K562 (cell line): ENCODE data around the gene TESK2. TPM values are rescaled to one million over a fixed set of nuclear protein-coding genes. Genes with fewer than 3 reads are reported as not detected.

ENCODE experiments used
- ATAC-seq: fragments of 200-7000 bp; cut with Tn5 transposase; 3 replicates; pipeline ENCODE4 v1.9.1; 2020; ENCODE audit warnings: moderate library complexity
- BruUV-seq: library from RNA; stranded (reverse); fragments of 400-500 nt; replicated peaks from 2 replicates; lab custom pipeline; 2021; lab: Mats Ljungman, UMichigan
- CTCF ChIA-PET: fragments of 300-600 bp; formaldehyde crosslinking; extraction: SDS; loops from one replicate; lab custom pipeline; 2021; ENCODE audit warnings: low intra/inter-chr PET ratio; lab: Yijun Ruan, JAX
- POLR2A ChIA-PET: fragments of 300-600, 350-650 bp; sonication (Branson Sonifier 250); formaldehyde crosslinking; extraction: SDS; loops from one replicate; lab custom pipeline; 2021; ENCODE audit warnings: antibody characterized with exemption, inconsistent platforms; lab: Yijun Ruan, JAX
- DNase-seq, 4 experiments: peaks; one replicate each; pipeline versions ENCODE4 v3.0.0 to v3.0.0-alpha.2; 2011 to 2018; ENCODE audit warnings: low spot score in 3 of 4, mixed read lengths in 3 of 4; ENCODE audit errors: extremely low read depth in 1 of 4
- FAIRE-seq: peaks from 2 replicates; lab custom pipeline; 2011; peaks lifted over from hg19 to GRCh38; lab: Jason Lieb, UNC
- H2AFZ ChIP-seq: 2 replicates; pipeline ENCODE4 v1.6.0; 2011; ENCODE audit warnings: low read depth, low read length, control low read depth, inconsistent platforms
- H3K27ac ChIP-seq: fragments of 200-600 bp; 3 replicates; pipeline ENCODE4 v1.8.0; 2011; ENCODE audit warnings: low read depth, mild to moderate bottlenecking, control low read depth, inconsistent platforms, low read length, moderate library complexity, mixed read lengths; ENCODE audit errors: extremely low read depth
- H3K27me3 ChIP-seq, 2 experiments: fragments of 300-600 bp in 1 of 2; 2 replicates in 1 of 2; 3 replicates in 1 of 2; pipeline versions ENCODE4 v1.6.0 to v1.8.0; 2011; ENCODE audit warnings: inconsistent platforms in 2 of 2, low read length in 2 of 2, mild to moderate bottlenecking in 1 of 2, mixed read lengths in 1 of 2, moderate library complexity in 1 of 2; ENCODE audit not compliant: control insufficient read depth in 2 of 2, insufficient read depth in 2 of 2
- H3K36me3 ChIP-seq: fragments of 300-600 bp; 3 replicates; pipeline ENCODE4 v1.8.0; 2011; ENCODE audit warnings: mild to moderate bottlenecking, low read length, inconsistent platforms; ENCODE audit not compliant: control insufficient read depth, insufficient read depth
- H3K4me1 ChIP-seq, 2 experiments: fragments of 200-600 bp in 1 of 2; replicated peaks in 1 of 2; 2 replicates in 1 of 2; 3 replicates in 1 of 2; pipeline versions ENCODE4 v1.5.1 to v1.8.0; 2011; ENCODE audit warnings: inconsistent platforms in 2 of 2, low read length in 2 of 2, mild to moderate bottlenecking in 1 of 2, mixed read lengths in 1 of 2, moderate library complexity in 1 of 2; ENCODE audit not compliant: control insufficient read depth in 2 of 2, insufficient read depth in 2 of 2
- H3K4me2 ChIP-seq: 2 replicates; pipeline ENCODE4 v1.6.1; 2011; ENCODE audit warnings: low read length, control low read depth, inconsistent platforms, mixed read lengths; ENCODE audit not compliant: insufficient read depth
- H3K4me3 ChIP-seq: fragments of 200-600 bp; sonication (generic), shearing (Covaris generic); 2 replicates; pipeline ENCODE4 v1.5.1; 2016; ENCODE audit warnings: control low read depth, inconsistent platforms
- H3K79me2 ChIP-seq: fragments of 200-600 bp; 3 replicates; pipeline ENCODE4 v1.8.0; 2011; ENCODE audit warnings: low read length, inconsistent platforms; ENCODE audit not compliant: control insufficient read depth, insufficient read depth
- H3K9ac ChIP-seq, 2 experiments: 2 replicates each; pipeline versions ENCODE4 v1.6.0 to v1.6.1; 2011; ENCODE audit warnings: low read depth in 2 of 2, low read length in 2 of 2, control low read depth in 1 of 2, inconsistent platforms in 1 of 2, mild to moderate bottlenecking in 1 of 2, mixed read lengths in 1 of 2; ENCODE audit not compliant: insufficient read depth in 1 of 2
- H3K9me1 ChIP-seq: one replicate; pipeline ENCODE4 v1.6.0; 2011; ENCODE audit warnings: inconsistent platforms, mild to moderate bottlenecking, low read length, moderate library complexity; ENCODE audit not compliant: control insufficient read depth, insufficient read depth
- H3K9me3 ChIP-seq: replicated peaks from 2 replicates; pipeline ENCODE4 v1.5.1; 2011; ENCODE audit warnings: low read depth, low read length, inconsistent platforms; ENCODE audit not compliant: control insufficient read depth, insufficient read depth
- H4K20me1 ChIP-seq: replicated peaks from 2 replicates; pipeline ENCODE4 v1.6.1; 2011; ENCODE audit warnings: low read length, inconsistent platforms, mixed read lengths; ENCODE audit not compliant: control insufficient read depth, insufficient read depth
- KDM5B ChIP-seq: fragments of 200-600 bp; sonication (generic); IDR thresholded peaks from 2 replicates; pipeline ENCODE4 v1.6.1; 2012; ENCODE audit warnings: low read depth, mild to moderate bottlenecking, moderate library complexity, low read length, control low read depth, inconsistent platforms; ENCODE audit not compliant: insufficient replicate concordance
- MXI1 ChIP-seq: IDR thresholded peaks from 2 replicates; pipeline ENCODE4 v1.6.1; 2011; ENCODE audit warnings: low read depth, mild to moderate bottlenecking, improper control_type of control experiment, low read length
- SIRT6 ChIP-seq: IDR thresholded peaks from one replicate; pipeline ENCODE4 v1.6.1; 2012; ENCODE audit warnings: low read depth, mild to moderate bottlenecking, control low read depth, inconsistent platforms, low read length, moderate library complexity
- SP2 ChIP-seq: IDR thresholded peaks from 2 replicates; pipeline ENCODE4 v1.6.1; 2011; ENCODE audit warnings: mild to moderate bottlenecking, low read depth, low read length, moderate library complexity; ENCODE audit not compliant: poor library complexity, severe bottlenecking; ENCODE audit errors: extremely low read depth
- SRSF7 ChIP-seq: fragments of 200-400 bp; formaldehyde crosslinking; optimal IDR thresholded peaks from 2 replicates; pipeline ENCODE3; 2017; ENCODE audit warnings: mild to moderate bottlenecking, low read depth, low read length
- ZNF583 ChIP-seq: fragments of 250-450 bp; sonication (Bioruptor Pico); IDR thresholded peaks from 2 replicates; pipeline ENCODE4 v1.4.0; 2020
- WGBS: fragments of 100-300 bp; shearing (Covaris generic); methylation state at CpG from one replicate; pipeline ENCODE4 v1.1.6; 2016; ENCODE audit warnings: low coverage, mixed read lengths; ENCODE audit not compliant: insufficient coverage; ENCODE audit errors: missing lambda C conversion rate; 5-methylcytosine and 5-hydroxymethylcytosine counted together
- in situ Hi-C: fragments of 300-500 bp; cut with MboI; formaldehyde crosslinking; loops from 4 replicates; pipeline ENCODE4 v1.15.0; 2018; ENCODE audit warnings: inconsistent platforms, mixed read lengths
- intact Hi-C: fragments of 100-400 bp; cut with micrococcal nuclease; formaldehyde crosslinking; loops from 2 replicates; pipeline ENCODE4 v1.14.2; 2022
- polyA plus RNA-seq, 8 experiments: library from polyadenylated mRNA; depleted of rRNA in 4 of 8; stranded (reverse) in 5 of 8; unstranded in 3 of 8; fragments of >200 nt; fragmentation: Nextera tagmentation in 2 of 8; fragmentation: Illumina TruSeq in 1 of 8; extraction: Ambion mirVana in 2 of 8; extraction: Trizol in 1 of 8; gene quantifications; 2 replicates each; pipeline versions ENCODE4 v1.2.1 to v1.2.3, GENCODE V29; 2011 to 2014; ENCODE audit warnings: inconsistent platforms in 1 of 8, missing spikeins in 1 of 8
- total RNA-seq, 7 experiments: library from RNA; depleted of rRNA in 6 of 7; stranded (reverse); fragments of >200 nt in 6 of 7; fragmentation: Illumina TruSeq in 2 of 7; extraction: Trizol in 2 of 7; gene quantifications; 2 replicates each; pipeline versions ENCODE4 v1.2.1 to v1.2.3, GENCODE V29; 2011 to 2021; ENCODE audit warnings: low replicate concordance in 1 of 7
- TF ChIP-seq, protein P1 (sequence below): sonication (generic); formaldehyde crosslinking; IDR thresholded peaks from 2 replicates; pipeline ENCODE4 v1.8.1; 2023; ENCODE audit warnings: mild to moderate bottlenecking, missing genetic modification reagents

TESK2 gene
- total and polyA plus RNA-seq, 9 of the 15 experiments (the other 6 are each of a cell fraction or from before 2014, with no cell fraction given), result 1.6 to 5.3 (median 3.7) TPM

GRCh38 chr1:45401524-45401923, 89.4 kb downstream of the TESK2 start:
- Histone ChIP-seq H3K27ac (no peak overlapping the region), H2AFZ (no peak overlapping the region), H3K36me3 (no peaks in the 10 kb centered on the region), H3K9me3 (no peaks in the 10 kb centered on the region), H3K9me1 (no peaks in the 10 kb centered on the region), H3K4me1 (no peaks in the 10 kb centered on the region; a peak in 1 of 5 replicates), H3K79me2 (no peaks in the 10 kb centered on the region), H3K27me3 (no peaks in the 10 kb centered on the region), H3K9ac (no peak overlapping the region), H3K4me2 (no peak overlapping the region), H4K20me1 (no peaks in the 10 kb centered on the region), H3K4me3 (no peak overlapping the region)
- TF ChIP-seq MXI1 (no peak), SRSF7 (no peak), KDM5B (no peak), SIRT6 (no peak), SP2 (no peak), ZNF583 (CRISPR knock-in tag) (no peak)
- TF ChIP-seq, protein P1, sequence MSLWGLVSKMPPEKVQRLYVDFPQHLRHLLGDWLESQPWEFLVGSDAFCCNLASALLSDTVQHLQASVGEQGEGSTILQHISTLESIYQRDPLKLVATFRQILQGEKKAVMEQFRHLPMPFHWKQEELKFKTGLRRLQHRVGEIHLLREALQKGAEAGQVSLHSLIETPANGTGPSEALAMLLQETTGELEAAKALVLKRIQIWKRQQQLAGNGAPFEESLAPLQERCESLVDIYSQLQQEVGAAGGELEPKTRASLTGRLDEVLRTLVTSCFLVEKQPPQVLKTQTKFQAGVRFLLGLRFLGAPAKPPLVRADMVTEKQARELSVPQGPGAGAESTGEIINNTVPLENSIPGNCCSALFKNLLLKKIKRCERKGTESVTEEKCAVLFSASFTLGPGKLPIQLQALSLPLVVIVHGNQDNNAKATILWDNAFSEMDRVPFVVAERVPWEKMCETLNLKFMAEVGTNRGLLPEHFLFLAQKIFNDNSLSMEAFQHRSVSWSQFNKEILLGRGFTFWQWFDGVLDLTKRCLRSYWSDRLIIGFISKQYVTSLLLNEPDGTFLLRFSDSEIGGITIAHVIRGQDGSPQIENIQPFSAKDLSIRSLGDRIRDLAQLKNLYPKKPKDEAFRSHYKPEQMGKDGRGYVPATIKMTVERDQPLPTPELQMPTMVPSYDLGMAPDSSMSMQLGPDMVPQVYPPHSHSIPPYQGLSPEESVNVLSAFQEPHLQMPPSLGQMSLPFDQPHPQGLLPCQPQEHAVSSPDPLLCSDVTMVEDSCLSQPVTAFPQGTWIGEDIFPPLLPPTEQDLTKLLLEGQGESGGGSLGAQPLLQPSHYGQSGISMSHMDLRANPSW (CRISPR knock-in tag), result no peak
- no TSS peak for BruUV-seq
- DNase-seq (no peak), ATAC-seq (no peak), FAIRE-seq (no peak)
- 11% methylated on average over 2 of the region's 2 CpGs for WGBS
- ChIA-PET CTCF (no interaction called here), POLR2A (interaction anchor here (0.6 kb wide), 3 partner anchors 16 to 680 kb away, joined by 3 read pairs; no protein-coding TSS in a partner anchor)
- intact Hi-C loops, result no loop called here
- in situ Hi-C loops, result no loop called here
